Activated naive CD4-positive, alpha-beta T cell treated with anti-CD3 and anti-CD28 coated beads, Interleukin-2, amount 10 ng/mL, durations not matched to agents 7 days and 5 days (primary cell): ENCODE data around the gene STXBP6.

Experiments used
- CTCF ChIA-PET: fragments of 350-600 bp; sonication (Branson Sonifier 250); formaldehyde crosslinking; loops from one replicate; lab custom pipeline; 2021; ENCODE audit warnings: antibody characterized with exemption; lab: Charles Lee
- DNase-seq: peaks from one replicate; pipeline ENCODE4 v3.0.0-alpha.2; 2020
- H3K27ac Mint-ChIP-seq: one replicate; pipeline ENCODE4 v1.8.0; 2021; ENCODE audit warnings: mild to moderate bottlenecking, moderate library complexity, mixed read lengths
- H3K27me3 Mint-ChIP-seq: one replicate; pipeline ENCODE4 v1.8.0; 2021; ENCODE audit warnings: mild to moderate bottlenecking, mixed read lengths
- H3K36me3 Mint-ChIP-seq: one replicate; pipeline ENCODE4 v1.8.0; 2021; ENCODE audit warnings: mixed read lengths
- H3K4me1 Mint-ChIP-seq: one replicate; pipeline ENCODE4 v1.8.0; 2021; ENCODE audit warnings: mixed read lengths
- H3K4me3 Mint-ChIP-seq: one replicate; pipeline ENCODE4 v1.8.0; 2021; ENCODE audit warnings: mild to moderate bottlenecking, moderate library complexity, mixed read lengths
- H3K9me3 Mint-ChIP-seq: one replicate; pipeline ENCODE4 v1.8.0; 2021; ENCODE audit warnings: mixed read lengths

The STXBP6 gene

DNA sequence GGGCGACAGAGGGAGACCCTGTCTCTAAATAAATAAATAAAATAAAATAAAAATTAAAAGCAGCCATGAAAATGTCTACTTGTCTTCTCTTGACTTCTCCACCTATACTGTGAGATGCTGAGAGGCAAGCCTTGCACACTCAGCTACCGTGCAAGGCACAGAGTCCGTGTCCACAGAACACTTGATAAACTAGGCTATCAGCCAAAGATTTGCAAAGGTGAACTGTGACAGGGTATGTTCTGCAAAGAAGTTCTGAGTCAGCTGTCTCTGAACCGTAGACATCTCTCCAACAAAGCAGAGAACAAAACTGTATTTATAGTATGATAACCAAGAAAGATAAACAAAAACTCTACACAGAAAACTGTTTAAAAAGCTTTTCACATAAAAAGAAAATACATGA, 35.5 kb downstream of the STXBP6 start:
- Mint-ChIP-seq H3K9me3 (no peaks in the 10 kb centered on the region), H3K27me3 (peaks cover 2% of the 10 kb centered on the region), H3K4me3 (no peak overlapping the region), H3K4me1 (no peaks in the 10 kb centered on the region), H3K27ac (no peak overlapping the region), H3K36me3 (no peaks in the 10 kb centered on the region)
- no peak for DNase-seq
- CTCF ChIA-PET, result no interaction called here

DNA sequence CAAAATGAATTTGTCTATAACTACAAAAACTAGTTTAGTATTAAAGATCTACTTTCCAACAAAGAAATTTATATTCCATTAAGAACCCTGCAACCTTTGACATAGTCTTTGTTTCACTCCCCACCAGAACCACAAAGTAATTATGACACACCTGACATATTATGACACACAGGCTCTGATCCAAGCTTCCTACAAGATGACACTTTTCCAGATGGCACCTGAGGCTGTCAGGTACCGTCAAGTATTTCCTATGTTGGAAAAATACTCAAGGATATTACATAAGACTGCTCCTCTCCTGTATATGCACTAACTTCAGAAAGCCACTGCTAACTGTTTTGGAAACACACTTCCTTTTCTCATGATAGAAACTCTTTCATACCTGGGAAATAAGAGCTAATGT, 38.9 kb downstream of the STXBP6 start:
- Mint-ChIP-seq H3K27ac (no peak overlapping the region), H3K4me3 (no peak overlapping the region), H3K4me1 (no peaks in the 10 kb centered on the region), H3K36me3 (no peaks in the 10 kb centered on the region), H3K9me3 (no peaks in the 10 kb centered on the region), H3K27me3 (peaks cover 3% of the 10 kb centered on the region)
- CTCF ChIA-PET, result no interaction called here
- DNase-seq, result no peak

- no peaks in the 10 kb centered on the region for H3K4me1 Mint-ChIP-seq
- H3K27ac Mint-ChIP-seq, result no peak overlapping the region
- CTCF ChIA-PET, result no interaction called here
- peaks cover 3% of the 10 kb centered on the region for H3K27me3 Mint-ChIP-seq
- no peak for DNase-seq
- H3K9me3 Mint-ChIP-seq, result no peaks in the 10 kb centered on the region
- H3K36me3 Mint-ChIP-seq, result no peaks in the 10 kb centered on the region
- no peak overlapping the region for H3K4me3 Mint-ChIP-seq
Measured at GRCh38 chr14:25010471-25010870, 39.5 kb downstream of the STXBP6 start.

DNA sequence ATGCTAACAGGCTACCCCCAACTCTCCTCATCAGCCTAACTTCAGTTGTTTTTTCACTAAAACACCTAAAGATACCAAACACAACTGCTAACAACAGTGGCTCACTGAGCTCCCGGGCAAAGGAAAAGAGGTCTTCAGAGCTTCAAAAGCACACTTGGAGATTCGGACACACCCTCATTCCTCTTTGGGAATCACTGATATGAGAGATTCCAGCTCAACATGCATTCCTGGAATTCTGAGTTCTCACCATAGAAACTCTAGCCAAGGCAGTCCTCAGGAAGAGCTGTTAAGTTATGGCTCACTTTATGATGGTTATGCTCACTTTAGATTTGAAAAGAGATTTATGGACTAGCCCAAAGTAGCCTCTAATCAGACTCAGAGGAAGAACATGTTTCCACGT, 40.1 kb downstream of the STXBP6 start:
- Mint-ChIP-seq H3K27ac (no peak overlapping the region), H3K9me3 (no peaks in the 10 kb centered on the region), H3K36me3 (no peaks in the 10 kb centered on the region), H3K4me3 (no peak overlapping the region), H3K27me3 (peaks cover 3% of the 10 kb centered on the region), H3K4me1 (no peaks in the 10 kb centered on the region)
- CTCF ChIA-PET, result no interaction called here
- no peak for DNase-seq

GRCh38 chr14:25007832-25008231, 42.1 kb downstream of the STXBP6 start:
- no peak for DNase-seq
- Mint-ChIP-seq H3K27ac (no peak overlapping the region), H3K9me3 (no peaks in the 10 kb centered on the region), H3K4me3 (no peak overlapping the region), H3K36me3 (no peaks in the 10 kb centered on the region), H3K27me3 (peaks cover 3% of the 10 kb centered on the region), H3K4me1 (no peaks in the 10 kb centered on the region)
- CTCF ChIA-PET, result no interaction called here

DNA sequence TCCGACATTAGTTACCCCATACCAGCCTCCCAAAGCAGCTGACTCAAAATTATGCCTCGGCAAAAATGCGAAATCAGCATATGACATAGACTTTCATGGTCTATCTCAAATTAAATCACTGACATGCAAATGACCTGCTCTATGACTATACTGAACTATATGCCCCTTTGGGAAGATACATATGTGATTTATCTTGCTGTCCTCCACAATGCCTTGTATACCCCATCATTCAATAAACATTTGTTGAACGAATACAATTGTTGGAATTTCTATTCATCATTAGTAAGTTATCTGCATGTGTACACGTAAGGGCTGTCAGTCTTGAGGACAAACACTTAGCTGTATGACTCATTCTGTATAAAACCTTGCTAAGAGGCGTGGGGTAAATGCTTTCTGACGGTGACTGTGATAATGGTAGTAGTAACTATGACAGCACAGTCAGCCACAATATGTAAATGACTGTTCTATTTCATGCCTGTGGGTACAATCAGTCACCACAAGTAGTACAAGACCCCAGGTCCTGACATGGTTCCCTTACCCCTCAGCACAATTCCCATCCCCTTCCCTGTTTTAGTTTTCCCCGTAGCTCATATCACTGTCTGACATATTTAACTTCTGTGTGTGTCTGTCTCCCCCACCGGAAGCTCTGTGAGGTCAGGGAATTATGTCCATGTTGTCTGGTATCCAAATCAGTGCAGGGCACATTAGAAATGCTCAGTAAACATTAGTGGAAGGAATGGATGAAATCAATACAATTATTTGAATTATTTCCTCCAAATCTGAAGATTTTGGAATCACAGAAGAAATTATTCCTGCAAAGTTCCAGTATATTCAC, 42.8 kb downstream of the STXBP6 start:
- Mint-ChIP-seq H3K27ac (no peak overlapping the region), H3K36me3 (no peaks in the 10 kb centered on the region), H3K4me3 (no peak overlapping the region), H3K27me3 (peaks cover 3% of the 10 kb centered on the region), H3K4me1 (no peaks in the 10 kb centered on the region), H3K9me3 (no peaks in the 10 kb centered on the region)
- DNase-seq, result no peak
- CTCF ChIA-PET, result no interaction called here

- H3K4me1 Mint-ChIP-seq, result no peaks in the 10 kb centered on the region
- no peak overlapping the region for H3K4me3 Mint-ChIP-seq
- DNase-seq, result no peak
- H3K27ac Mint-ChIP-seq, result no peak overlapping the region
- H3K9me3 Mint-ChIP-seq, result no peaks in the 10 kb centered on the region
- CTCF ChIA-PET, result no interaction called here
- H3K36me3 Mint-ChIP-seq, result no peaks in the 10 kb centered on the region
- H3K27me3 Mint-ChIP-seq, result peaks cover 3% of the 10 kb centered on the region
Measured at GRCh38 chr14:25006031-25006430, 43.9 kb downstream of the STXBP6 start.

DNA sequence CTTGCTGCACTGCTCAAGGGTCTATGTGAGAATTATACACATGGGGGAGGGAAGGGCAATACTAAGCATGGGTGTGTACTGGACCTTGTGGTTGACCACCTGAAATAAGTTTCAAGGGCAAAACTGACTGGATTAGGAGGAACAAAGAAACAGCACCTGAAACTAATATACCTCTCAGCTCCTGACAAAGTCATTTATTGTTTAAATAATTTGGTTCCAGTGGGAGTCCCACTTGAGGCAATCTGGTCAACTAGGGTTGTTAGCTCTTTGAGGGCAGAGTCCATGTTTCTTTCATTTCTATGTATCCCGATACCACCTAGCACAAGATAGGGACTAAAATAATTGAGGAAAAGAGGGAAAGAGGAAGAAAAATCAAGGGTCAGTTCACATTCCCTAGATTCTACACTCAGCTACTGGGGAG, 45.5 kb downstream of the STXBP6 start:
- H3K36me3 Mint-ChIP-seq, result no peaks in the 10 kb centered on the region
- peaks cover 1% of the 10 kb centered on the region for H3K27me3 Mint-ChIP-seq
- DNase-seq, result no peak
- CTCF ChIA-PET, result no interaction called here
- H3K27ac Mint-ChIP-seq, result no peak overlapping the region
- no peaks in the 10 kb centered on the region for H3K9me3 Mint-ChIP-seq
- no peaks in the 10 kb centered on the region for H3K4me1 Mint-ChIP-seq
- no peak overlapping the region for H3K4me3 Mint-ChIP-seq

DNA sequence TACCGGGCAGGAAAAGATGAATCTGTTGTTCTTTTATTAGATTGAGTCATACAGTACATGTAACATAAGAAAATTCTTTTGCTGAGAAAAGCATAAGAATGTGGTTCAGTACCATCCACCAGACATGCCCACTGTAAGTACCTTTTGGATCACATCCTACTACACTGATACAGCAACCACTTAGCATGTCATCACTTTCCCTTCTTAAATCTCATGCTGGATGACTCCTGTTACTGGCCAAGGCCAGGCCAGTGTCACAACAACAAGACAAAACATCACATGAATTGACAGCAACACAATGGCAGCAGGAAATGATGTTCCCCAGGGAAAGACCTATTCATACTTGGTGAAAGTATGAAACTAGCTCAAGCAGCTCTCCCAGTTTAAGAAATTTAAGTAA, 46.4 kb downstream of the STXBP6 start:
- Mint-ChIP-seq H3K27ac (no peak overlapping the region), H3K36me3 (no peaks in the 10 kb centered on the region), H3K9me3 (no peaks in the 10 kb centered on the region), H3K27me3 (no peaks in the 10 kb centered on the region), H3K4me3 (no peak overlapping the region), H3K4me1 (no peaks in the 10 kb centered on the region)
- CTCF ChIA-PET, result no interaction called here
- no peak for DNase-seq

DNA sequence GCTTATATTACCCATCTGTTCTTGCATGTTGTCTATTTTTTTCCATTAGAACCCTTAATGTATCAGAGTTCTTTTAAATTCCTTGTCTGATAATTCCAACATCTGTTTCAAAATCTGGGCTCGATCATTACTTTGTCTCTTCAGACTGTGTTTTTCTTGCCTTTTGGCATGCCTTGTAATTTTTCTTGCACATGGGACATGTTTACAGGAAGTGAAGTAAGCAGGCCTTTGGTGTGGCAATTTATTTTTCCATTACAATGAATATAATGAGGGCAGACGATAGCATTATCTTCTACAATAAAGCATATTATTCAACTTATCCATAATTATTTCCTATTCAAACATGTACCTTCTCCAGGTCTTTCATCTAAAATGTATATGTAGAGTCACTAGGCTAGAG, 48.3 kb downstream of the STXBP6 start:
- no peaks in the 10 kb centered on the region for H3K9me3 Mint-ChIP-seq
- H3K27me3 Mint-ChIP-seq, result no peaks in the 10 kb centered on the region
- no peak overlapping the region for H3K27ac Mint-ChIP-seq
- CTCF ChIA-PET, result no interaction called here
- no peaks in the 10 kb centered on the region for H3K36me3 Mint-ChIP-seq
- DNase-seq, result no peak
- no peak overlapping the region for H3K4me3 Mint-ChIP-seq
- H3K4me1 Mint-ChIP-seq, result no peaks in the 10 kb centered on the region

GRCh38 chr14:25001156-25001555, 48.8 kb downstream of the STXBP6 start:
- Mint-ChIP-seq H3K4me3 (no peak overlapping the region), H3K4me1 (no peaks in the 10 kb centered on the region), H3K27me3 (no peaks in the 10 kb centered on the region), H3K9me3 (no peaks in the 10 kb centered on the region), H3K36me3 (no peaks in the 10 kb centered on the region), H3K27ac (no peak overlapping the region)
- DNase-seq, result no peak
- CTCF ChIA-PET, result no interaction called here

DNA sequence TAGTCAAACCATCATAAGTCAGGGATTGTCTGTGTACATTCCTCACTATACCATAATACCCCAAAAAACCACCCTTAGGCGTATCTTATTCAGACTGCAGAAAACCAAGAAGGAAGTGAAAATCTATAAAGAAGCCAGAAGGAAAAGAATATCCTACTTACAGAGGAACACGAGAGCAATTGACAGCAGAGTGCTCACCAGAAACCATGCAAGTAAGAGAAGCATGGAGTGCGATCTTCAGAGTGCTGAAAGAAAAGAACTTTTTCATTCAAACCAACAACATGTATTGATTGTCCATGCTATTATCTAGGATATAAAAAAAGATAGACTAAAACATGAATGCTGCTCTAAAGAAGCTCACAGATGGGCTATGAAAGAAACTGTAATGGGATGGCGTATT, 50.8 kb downstream of the STXBP6 start:
- no peak overlapping the region for H3K4me3 Mint-ChIP-seq
- CTCF ChIA-PET, result no interaction called here

DNA sequence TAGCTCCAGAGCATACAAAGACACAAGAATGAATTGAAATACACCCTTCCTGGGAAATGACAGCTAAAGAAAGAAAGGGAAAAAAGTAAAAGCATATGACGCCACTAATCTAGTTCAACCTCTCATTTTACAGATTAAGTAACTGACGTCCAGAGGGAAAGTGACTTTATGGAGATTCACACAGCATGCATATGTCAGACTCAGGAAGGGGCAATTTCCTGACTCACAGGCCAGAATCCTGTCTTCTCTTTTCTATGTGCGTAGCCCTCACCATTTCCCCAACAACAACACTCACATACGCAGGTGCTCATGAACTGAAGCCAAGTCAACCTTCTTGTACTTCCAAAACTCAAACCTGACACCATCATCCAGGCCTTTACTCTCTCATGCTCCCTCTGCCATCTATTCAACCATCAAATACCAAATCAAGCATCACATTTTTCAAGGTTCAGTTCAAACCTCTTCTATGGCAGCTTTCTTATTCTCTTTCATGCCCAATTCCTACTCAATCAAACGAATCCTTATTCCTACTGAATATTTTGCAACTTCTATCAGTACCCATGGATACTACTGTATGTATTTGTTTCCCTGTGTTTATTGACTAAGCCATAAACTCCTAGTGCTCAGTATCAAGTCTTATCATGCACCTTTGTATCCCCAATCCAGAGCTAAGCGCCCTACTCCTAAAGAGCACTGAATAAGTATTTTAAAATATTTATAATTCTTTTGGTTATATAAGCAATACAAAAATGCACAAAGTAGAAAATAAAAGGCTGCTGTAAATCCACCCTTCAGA, 52.8 kb downstream of the STXBP6 start:
- Mint-ChIP-seq H3K27ac (no peak overlapping the region), H3K4me3 (no peak overlapping the region), H3K36me3 (no peaks in the 10 kb centered on the region), H3K4me1 (no peaks in the 10 kb centered on the region), H3K27me3 (no peaks in the 10 kb centered on the region), H3K9me3 (no peaks in the 10 kb centered on the region)
- DNase-seq, result no peak
- CTCF ChIA-PET, result interaction anchor here (0.7 kb wide), 1 partner anchor 37 kb away, joined by 4 read pairs; no protein-coding TSS in a partner anchor

More for the DNA sequence above, 50.8 kb downstream of the STXBP6 start:
- H3K9me3 Mint-ChIP-seq, result no peaks in the 10 kb centered on the region
- no peak overlapping the region for H3K27ac Mint-ChIP-seq
- no peaks in the 10 kb centered on the region for H3K27me3 Mint-ChIP-seq
- no peaks in the 10 kb centered on the region for H3K36me3 Mint-ChIP-seq
- no peaks in the 10 kb centered on the region for H3K4me1 Mint-ChIP-seq
- DNase-seq, result no peak

DNA sequence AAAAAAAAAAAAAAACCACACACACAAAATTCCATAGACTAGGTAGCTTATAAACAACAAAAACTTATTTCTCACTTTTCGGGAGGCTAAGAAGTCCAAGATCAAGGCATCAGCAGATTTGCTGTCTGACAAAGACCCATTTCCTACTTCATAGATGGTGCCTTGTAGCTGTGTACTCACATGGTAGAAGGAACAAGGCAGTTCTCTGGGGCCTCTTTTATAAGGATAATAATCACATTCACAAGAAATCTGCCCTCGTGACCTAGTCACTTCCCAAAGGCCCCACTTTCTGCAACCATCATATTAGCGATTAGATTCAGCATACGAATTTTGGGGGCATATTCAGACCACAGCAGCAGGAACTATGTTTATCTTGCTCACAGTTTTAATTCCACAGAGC, 54.9 kb downstream of the STXBP6 start:
- no peaks in the 10 kb centered on the region for H3K36me3 Mint-ChIP-seq
- CTCF ChIA-PET, result no interaction called here
- H3K9me3 Mint-ChIP-seq, result no peaks in the 10 kb centered on the region

DNA sequence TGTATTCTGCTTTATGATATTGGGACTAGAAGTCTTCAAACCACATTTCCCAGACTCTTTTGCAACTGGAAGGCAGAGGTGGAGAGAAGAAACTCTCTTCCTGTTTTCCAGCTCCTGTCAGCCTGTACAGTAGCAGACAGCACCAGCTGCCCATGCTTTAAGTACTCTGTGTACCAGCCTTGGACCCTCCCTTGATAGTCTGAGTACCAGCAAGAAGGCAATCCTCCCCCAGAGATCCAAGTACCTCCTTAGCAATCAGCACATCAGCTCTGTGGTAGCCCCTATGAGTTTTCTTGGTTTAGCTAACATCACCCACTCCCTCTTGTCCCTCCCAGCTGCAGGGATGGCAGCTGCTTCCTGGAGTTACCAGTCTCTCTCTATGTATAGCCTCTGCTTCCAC, 56.3 kb downstream of the STXBP6 start:
- Mint-ChIP-seq H3K4me1 (no peaks in the 10 kb centered on the region), H3K9me3 (no peaks in the 10 kb centered on the region), H3K36me3 (no peaks in the 10 kb centered on the region), H3K4me3 (no peak overlapping the region), H3K27ac (no peak overlapping the region), H3K27me3 (peaks cover 4% of the 10 kb centered on the region)
- CTCF ChIA-PET, result no interaction called here
- DNase-seq, result no peak

More for the DNA sequence above, 54.9 kb downstream of the STXBP6 start:
- Mint-ChIP-seq H3K27me3 (peaks cover 4% of the 10 kb centered on the region), H3K4me1 (no peaks in the 10 kb centered on the region), H3K27ac (no peak overlapping the region), H3K4me3 (no peak overlapping the region)
- no peak for DNase-seq
